GM12878 (cell line): Measurements from ENCODE around the gene PROM1. TPM values are rescaled to one million over a fixed set of nuclear protein-coding genes. Genes with fewer than 3 reads are reported as not detected.

ENCODE experiments used
- ATAC-seq: fragments of 200-7000 bp; cut with Tn5 transposase; 3 replicates; pipeline ENCODE4 v1.9.1; 2020; ENCODE audit warnings: mild to moderate bottlenecking, moderate library complexity
- BruUV-seq: library from RNA; stranded (reverse); fragments of 400-500 nt; replicated peaks from 2 replicates; lab custom pipeline; 2021; lab: Mats Ljungman, UMichigan
- CTCF ChIA-PET: fragments of 300-600 bp; sonication (Branson Sonifier 250); formaldehyde crosslinking; extraction: SDS; loops from one replicate; lab custom pipeline; 2021; ENCODE audit warnings: inconsistent platforms; lab: Yijun Ruan, JAX
- POLR2A ChIA-PET: fragments of 350-600 bp; formaldehyde crosslinking; extraction: SDS; loops from one replicate; lab custom pipeline; 2021; ENCODE audit warnings: inconsistent platforms; lab: Charles Lee
- RAD21 ChIA-PET: fragments of 300-600 bp; sonication (Branson Sonifier 250); formaldehyde crosslinking; loops from one replicate; lab custom pipeline; 2023; ENCODE audit warnings: antibody characterized with exemption; ENCODE audit not compliant: unreplicated experiment; lab: Charles Lee
- SMC1A ChIA-PET: fragments of 300-600 bp; sonication (Branson Sonifier 250); formaldehyde crosslinking; loops from one replicate; lab custom pipeline; 2023; ENCODE audit not compliant: unreplicated experiment, uncharacterized antibody; lab: Charles Lee
- DNase-seq: peaks from one replicate; pipeline ENCODE4 v3.0.0-alpha.2; 2011; ENCODE audit warnings: low read depth, low spot score
- FAIRE-seq: peaks from 3 replicates; lab custom pipeline; 2011; peaks lifted over from hg19 to GRCh38; lab: Jason Lieb, UNC
- H2AFZ ChIP-seq: 2 replicates; pipeline ENCODE4 v1.6.0; 2011; ENCODE audit warnings: low read depth, low read length, control low read depth; ENCODE audit not compliant: control insufficient read depth
- H3K27ac ChIP-seq: 2 replicates; pipeline ENCODE4 v1.5.1; 2011; ENCODE audit warnings: control low read depth; ENCODE audit not compliant: control insufficient read depth, insufficient read depth
- H3K27me3 ChIP-seq, 2 experiments: replicated peaks in 1 of 2; 2 replicates each; pipeline versions ENCODE4 v1.6.0 to v1.6.1; 2011; ENCODE audit warnings: low read length in 1 of 2; ENCODE audit not compliant: control insufficient read depth in 2 of 2, insufficient read depth in 2 of 2
- H3K36me3 ChIP-seq, 2 experiments: 2 replicates each; pipeline ENCODE4 v1.5.1; 2011; ENCODE audit warnings: low read length in 1 of 2; ENCODE audit not compliant: control insufficient read depth in 2 of 2, insufficient read depth in 2 of 2
- H3K4me1 ChIP-seq: 2 replicates; pipeline ENCODE4 v1.6.1; 2011; ENCODE audit warnings: mild to moderate bottlenecking, low read length, moderate library complexity, mixed read lengths; ENCODE audit not compliant: control insufficient read depth, insufficient read depth
- H3K4me2 ChIP-seq: 2 replicates; pipeline ENCODE4 v1.6.0; 2011; ENCODE audit warnings: control low read depth; ENCODE audit not compliant: control insufficient read depth, insufficient read depth
- H3K4me3 ChIP-seq: fragments of 200-600 bp; sonication (generic); 2 replicates; pipeline ENCODE4 v1.5.1; 2016
- H3K79me2 ChIP-seq: 2 replicates; pipeline ENCODE4 v1.6.0; 2011; ENCODE audit warnings: low read length; ENCODE audit not compliant: control insufficient read depth, insufficient read depth
- H3K9ac ChIP-seq: 2 replicates; pipeline ENCODE4 v1.8.0; 2011; ENCODE audit warnings: low read length, control low read depth, mixed read lengths; ENCODE audit not compliant: control insufficient read depth, insufficient read depth
- H3K9me3 ChIP-seq: replicated peaks from 3 replicates; pipeline ENCODE4 v1.5.1; 2011; ENCODE audit warnings: mild to moderate bottlenecking, low read length; ENCODE audit not compliant: control insufficient read depth, insufficient read depth
- H4K20me1 ChIP-seq: 2 replicates; pipeline ENCODE4 v1.6.0; 2011; ENCODE audit not compliant: control insufficient read depth, insufficient read depth
- ASH2L ChIP-seq: fragments of 300-600, 200-600 bp; sonication (generic); IDR thresholded peaks from 2 replicates; pipeline ENCODE4 v1.6.1; 2017; ENCODE audit warnings: low read depth, mild to moderate bottlenecking, borderline replicate concordance
- BRCA1 ChIP-seq: IDR thresholded peaks from 2 replicates; pipeline ENCODE4 v1.6.1; 2011; ENCODE audit warnings: low read depth, low read length, improper control_type of control experiment
- CBFB ChIP-seq: IDR thresholded peaks from 2 replicates; pipeline ENCODE4 v1.6.1; 2016; ENCODE audit warnings: antibody characterized with exemption, low read depth
- CREM ChIP-seq: IDR thresholded peaks from 2 replicates; pipeline ENCODE4 v1.6.1; 2014; ENCODE audit warnings: antibody characterized with exemption, low read depth
- HSF1 ChIP-seq: fragments of 150-350 bp; IDR thresholded peaks from 2 replicates; pipeline ENCODE4 v1.6.1; 2014; ENCODE audit warnings: mild to moderate bottlenecking, low read depth, low read length
- JUND ChIP-seq: IDR thresholded peaks from 2 replicates; pipeline ENCODE4 v1.6.1; 2012; ENCODE audit warnings: low read depth, mild to moderate bottlenecking, low read length, improper control_type of control experiment, moderate library complexity
- MTA2 ChIP-seq: fragments of 450-650 bp; IDR thresholded peaks from 2 replicates; pipeline ENCODE4 v1.6.1; 2016; ENCODE audit warnings: low read depth, mild to moderate bottlenecking, moderate library complexity
- NFXL1 ChIP-seq: fragments of 450-650 bp; IDR thresholded peaks from 2 replicates; pipeline ENCODE4 v1.6.1; 2017; ENCODE audit warnings: antibody characterized with exemption, mild to moderate bottlenecking, borderline replicate concordance
- NR2C1 ChIP-seq: fragments of 450-650 bp; IDR thresholded peaks from 2 replicates; pipeline ENCODE4 v1.6.1; 2017; ENCODE audit warnings: antibody characterized with exemption, mild to moderate bottlenecking, moderate library complexity
- RELA ChIP-seq: fragments of 450-650 bp; IDR thresholded peaks from 2 replicates; pipeline ENCODE4 v1.8.0; 2014; ENCODE audit warnings: borderline replicate concordance; ENCODE audit not compliant: partially characterized antibody
- SREBF1 ChIP-seq: IDR thresholded peaks from 2 replicates; pipeline ENCODE4 v1.6.1; 2012; ENCODE audit warnings: mild to moderate bottlenecking, low read length
- TCF3 ChIP-seq: IDR thresholded peaks from 2 replicates; pipeline ENCODE4 v1.6.1; 2012; ENCODE audit warnings: low read depth, mild to moderate bottlenecking, low read length, borderline replicate concordance; ENCODE audit not compliant: insufficient read depth
- YBX1 ChIP-seq: fragments of 450-650 bp; IDR thresholded peaks from 2 replicates; pipeline ENCODE4 v1.6.1; 2016; ENCODE audit warnings: antibody characterized with exemption
- YY1 ChIP-seq: IDR thresholded peaks from 2 replicates; pipeline ENCODE4 v1.6.1; 2011; ENCODE audit warnings: low read depth, mild to moderate bottlenecking, low read length
- WGBS: methylation state at CpG from one replicate; pipeline ENCODE4 v1.1.6; 2016; ENCODE audit warnings: low lambda C conversion rate; ENCODE audit not compliant: insufficient replicate concordance, insufficient coverage; ENCODE audit errors: missing lambda C conversion rate; 5-methylcytosine and 5-hydroxymethylcytosine counted together
- in situ Hi-C: fragments of 300-500 bp; cut with MboI; formaldehyde crosslinking; loops from 9 replicates; pipeline ENCODE4 v1.14.3; 2018; ENCODE audit warnings: mixed read lengths
- intact Hi-C: fragments of 100-400 bp; cut with micrococcal nuclease; formaldehyde crosslinking; loops from one replicate; pipeline ENCODE4 v1.14.2; 2022; ENCODE audit not compliant: unreplicated experiment
- polyA plus RNA-seq, 11 experiments: library from polyadenylated mRNA; depleted of rRNA in 4 of 11; unstranded in 6 of 11; stranded (reverse) in 5 of 11; fragments of >200 nt; fragmentation: Nextera tagmentation in 4 of 11; fragmentation: Illumina TruSeq in 1 of 11; extraction: Ambion mirVana in 4 of 11; extraction: Trizol in 1 of 11; gene quantifications; 1 replicate in 1 of 11; 2 replicates in 10 of 11; pipeline versions ENCODE4 v1.2.1 to v1.2.3, GENCODE V29; 2011 to 2016; ENCODE audit warnings: inconsistent platforms in 2 of 11, missing spikeins in 2 of 11, low read depth in 1 of 11
- total RNA-seq, 4 experiments: library from RNA; depleted of rRNA in 3 of 4; stranded (reverse); fragments of >200 nt in 3 of 4; fragmentation: Illumina TruSeq in 1 of 4; extraction: Trizol in 1 of 4; gene quantifications; 2 replicates each; pipeline versions ENCODE4 v1.2.1 to v1.2.3, GENCODE V29; 2013 to 2021
- TF ChIP-seq, protein P1 (sequence below): fragments of 450-650 bp; IDR thresholded peaks from 2 replicates; pipeline ENCODE4 v1.6.1; 2017; ENCODE audit warnings: borderline replicate concordance
- TF ChIP-seq, protein P2 (sequence below): IDR thresholded peaks from 2 replicates; pipeline ENCODE4 v1.6.1; 2012; ENCODE audit warnings: mild to moderate bottlenecking, low read depth, low read length
- TF ChIP-seq, protein P3 (sequence below): fragments of 450-650 bp; formaldehyde crosslinking; IDR thresholded peaks from 2 replicates; pipeline ENCODE4 v1.4.0; 2022; ENCODE audit warnings: mild to moderate bottlenecking, moderate library complexity

Gene PROM1
- total and polyA plus RNA-seq, 10 of the 15 experiments (the other 5 are each of a cell fraction or from before 2014, with no cell fraction given): 0.08 to 0.31 (median 0.18) TPM; not detected in 7

GRCh38 chr4:16051132-16051531, 32.7 kb downstream of the PROM1 start:
- Histone ChIP-seq H2AFZ (no peak overlapping the region), H3K4me1 (no peaks in the 10 kb centered on the region), H3K27me3 (no peaks in the 10 kb centered on the region; a peak in 2 of 4 replicates), H3K4me3 (no peak overlapping the region), H3K9ac (no peak overlapping the region), H3K79me2 (no peaks in the 10 kb centered on the region), H3K4me2 (no peak overlapping the region), H4K20me1 (no peaks in the 10 kb centered on the region), H3K27ac (no peak overlapping the region), H3K9me3 (no peaks in the 10 kb centered on the region), H3K36me3 (no peaks in the 10 kb centered on the region)
- ATAC-seq: no peak
- ChIA-PET CTCF (interaction anchor here (0.6 kb wide), 1 partner anchor 348 kb away, joined by 3 read pairs; no protein-coding TSS in a partner anchor), POLR2A (no interaction called here), SMC1A (no interaction called here), RAD21 (no interaction called here)
- no peak for TF ChIP-seq CREM
- TF ChIP-seq BRCA1: no peak
- no peak for TF ChIP-seq RELA
- no peak for TF ChIP-seq TCF3
- TF ChIP-seq, protein P1, sequence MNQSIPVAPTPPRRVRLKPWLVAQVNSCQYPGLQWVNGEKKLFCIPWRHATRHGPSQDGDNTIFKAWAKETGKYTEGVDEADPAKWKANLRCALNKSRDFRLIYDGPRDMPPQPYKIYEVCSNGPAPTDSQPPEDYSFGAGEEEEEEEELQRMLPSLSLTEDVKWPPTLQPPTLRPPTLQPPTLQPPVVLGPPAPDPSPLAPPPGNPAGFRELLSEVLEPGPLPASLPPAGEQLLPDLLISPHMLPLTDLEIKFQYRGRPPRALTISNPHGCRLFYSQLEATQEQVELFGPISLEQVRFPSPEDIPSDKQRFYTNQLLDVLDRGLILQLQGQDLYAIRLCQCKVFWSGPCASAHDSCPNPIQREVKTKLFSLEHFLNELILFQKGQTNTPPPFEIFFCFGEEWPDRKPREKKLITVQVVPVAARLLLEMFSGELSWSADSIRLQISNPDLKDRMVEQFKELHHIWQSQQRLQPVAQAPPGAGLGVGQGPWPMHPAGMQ: no peak
- TF ChIP-seq SREBF1: no peak
- TF ChIP-seq HSF1: no peak
- TF ChIP-seq CBFB: no peak
- no peak for TF ChIP-seq YY1
- TF ChIP-seq ASH2L: no peak
- no peak for TF ChIP-seq YBX1
- no peak for TF ChIP-seq NFXL1
- TF ChIP-seq, protein P2, sequence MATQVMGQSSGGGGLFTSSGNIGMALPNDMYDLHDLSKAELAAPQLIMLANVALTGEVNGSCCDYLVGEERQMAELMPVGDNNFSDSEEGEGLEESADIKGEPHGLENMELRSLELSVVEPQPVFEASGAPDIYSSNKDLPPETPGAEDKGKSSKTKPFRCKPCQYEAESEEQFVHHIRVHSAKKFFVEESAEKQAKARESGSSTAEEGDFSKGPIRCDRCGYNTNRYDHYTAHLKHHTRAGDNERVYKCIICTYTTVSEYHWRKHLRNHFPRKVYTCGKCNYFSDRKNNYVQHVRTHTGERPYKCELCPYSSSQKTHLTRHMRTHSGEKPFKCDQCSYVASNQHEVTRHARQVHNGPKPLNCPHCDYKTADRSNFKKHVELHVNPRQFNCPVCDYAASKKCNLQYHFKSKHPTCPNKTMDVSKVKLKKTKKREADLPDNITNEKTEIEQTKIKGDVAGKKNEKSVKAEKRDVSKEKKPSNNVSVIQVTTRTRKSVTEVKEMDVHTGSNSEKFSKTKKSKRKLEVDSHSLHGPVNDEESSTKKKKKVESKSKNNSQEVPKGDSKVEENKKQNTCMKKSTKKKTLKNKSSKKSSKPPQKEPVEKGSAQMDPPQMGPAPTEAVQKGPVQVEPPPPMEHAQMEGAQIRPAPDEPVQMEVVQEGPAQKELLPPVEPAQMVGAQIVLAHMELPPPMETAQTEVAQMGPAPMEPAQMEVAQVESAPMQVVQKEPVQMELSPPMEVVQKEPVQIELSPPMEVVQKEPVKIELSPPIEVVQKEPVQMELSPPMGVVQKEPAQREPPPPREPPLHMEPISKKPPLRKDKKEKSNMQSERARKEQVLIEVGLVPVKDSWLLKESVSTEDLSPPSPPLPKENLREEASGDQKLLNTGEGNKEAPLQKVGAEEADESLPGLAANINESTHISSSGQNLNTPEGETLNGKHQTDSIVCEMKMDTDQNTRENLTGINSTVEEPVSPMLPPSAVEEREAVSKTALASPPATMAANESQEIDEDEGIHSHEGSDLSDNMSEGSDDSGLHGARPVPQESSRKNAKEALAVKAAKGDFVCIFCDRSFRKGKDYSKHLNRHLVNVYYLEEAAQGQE: no peak
- TF ChIP-seq JUND: no peak
- TF ChIP-seq, protein P3, sequence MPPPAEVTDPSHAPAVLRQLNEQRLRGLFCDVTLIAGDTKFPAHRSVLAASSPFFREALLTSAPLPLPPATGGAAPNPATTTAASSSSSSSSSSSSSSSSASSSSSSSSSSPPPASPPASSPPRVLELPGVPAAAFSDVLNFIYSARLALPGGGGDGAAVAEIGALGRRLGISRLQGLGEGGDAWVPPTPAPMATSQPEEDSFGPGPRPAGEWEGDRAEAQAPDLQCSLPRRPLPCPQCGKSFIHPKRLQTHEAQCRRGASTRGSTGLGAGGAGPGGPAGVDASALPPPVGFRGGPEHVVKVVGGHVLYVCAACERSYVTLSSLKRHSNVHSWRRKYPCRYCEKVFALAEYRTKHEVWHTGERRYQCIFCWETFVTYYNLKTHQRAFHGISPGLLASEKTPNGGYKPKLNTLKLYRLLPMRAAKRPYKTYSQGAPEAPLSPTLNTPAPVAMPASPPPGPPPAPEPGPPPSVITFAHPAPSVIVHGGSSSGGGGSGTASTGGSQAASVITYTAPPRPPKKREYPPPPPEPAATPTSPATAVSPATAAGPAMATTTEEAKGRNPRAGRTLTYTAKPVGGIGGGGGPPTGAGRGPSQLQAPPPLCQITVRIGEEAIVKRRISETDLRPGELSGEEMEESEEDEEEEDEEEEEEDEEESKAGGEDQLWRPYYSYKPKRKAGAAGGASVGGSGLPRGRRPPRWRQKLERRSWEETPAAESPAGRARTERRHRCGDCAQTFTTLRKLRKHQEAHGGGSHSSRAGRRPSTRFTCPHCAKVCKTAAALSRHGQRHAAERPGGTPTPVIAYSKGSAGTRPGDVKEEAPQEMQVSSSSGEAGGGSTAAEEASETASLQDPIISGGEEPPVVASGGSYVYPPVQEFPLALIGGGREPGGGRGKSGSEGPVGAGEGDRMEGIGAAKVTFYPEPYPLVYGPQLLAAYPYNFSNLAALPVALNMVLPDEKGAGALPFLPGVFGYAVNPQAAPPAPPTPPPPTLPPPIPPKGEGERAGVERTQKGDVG (CRISPR knock-in tag): no peak
- TF ChIP-seq MTA2: no peak
- TF ChIP-seq NR2C1: no peak
- in situ Hi-C loops (no loop called here), intact Hi-C loops (no loop called here)
- no TSS peak for BruUV-seq
- no peak for DNase-seq
- no peak for FAIRE-seq
- 2% methylated on average over 2 of the region's 2 CpGs for WGBS
